Trophoblast cell (in vitro differentiated cells and primary cell): Measurements from ENCODE around the gene TULP3.

Experiments
- DNase-seq, 2 donors: peaks; one replicate each; pipeline ENCODE4 v3.0.0-alpha.2; 2016
- H2AFZ ChIP-seq: 2 replicates; pipeline ENCODE4 v1.6.1; 2013; ENCODE audit warnings: low read length, moderate library complexity, mild to moderate bottlenecking; ENCODE audit not compliant: insufficient read depth, poor library complexity
- H2AK5ac ChIP-seq: 2 replicates; pipeline ENCODE4 v1.6.1; 2013; ENCODE audit warnings: mild to moderate bottlenecking, low read length
- H2BK120ac ChIP-seq: 2 replicates; pipeline ENCODE4 v1.6.1; 2013; ENCODE audit warnings: low read length, mild to moderate bottlenecking, moderate library complexity; ENCODE audit not compliant: insufficient read depth, poor library complexity
- H2BK12ac ChIP-seq: 2 replicates; pipeline ENCODE4 v1.6.1; 2013; ENCODE audit warnings: mild to moderate bottlenecking, low read length, moderate library complexity
- H2BK5ac ChIP-seq: 2 replicates; pipeline ENCODE4 v1.6.1; 2013; ENCODE audit warnings: low read length, low read depth, moderate library complexity, mild to moderate bottlenecking; ENCODE audit not compliant: poor library complexity
- H3K14ac ChIP-seq: 2 replicates; pipeline ENCODE4 v1.6.1; 2013; ENCODE audit warnings: mild to moderate bottlenecking, low read length
- H3K18ac ChIP-seq: 2 replicates; pipeline ENCODE4 v1.6.1; 2013; ENCODE audit warnings: mild to moderate bottlenecking, low read length
- H3K23ac ChIP-seq: 2 replicates; pipeline ENCODE4 v1.6.1; 2013; ENCODE audit warnings: low read length
- H3K27ac ChIP-seq: 2 replicates; pipeline ENCODE4 v1.5.1; 2013; ENCODE audit warnings: low read depth, mild to moderate bottlenecking, inconsistent platforms, low read length, moderate library complexity
- H3K27me3 ChIP-seq: 2 replicates; pipeline ENCODE4 v1.6.1; 2013; ENCODE audit warnings: inconsistent platforms, mild to moderate bottlenecking, low read length, moderate library complexity; ENCODE audit not compliant: insufficient read depth
- H3K36me3 ChIP-seq, 2 experiments: 1 replicate in 1 of 2; 2 replicates in 1 of 2; pipeline ENCODE4 v1.6.1; 2013; ENCODE audit warnings: low read length in 2 of 2, mild to moderate bottlenecking in 2 of 2, moderate library complexity in 1 of 2; ENCODE audit not compliant: insufficient read depth in 2 of 2, control insufficient read depth in 1 of 2
- H3K4ac ChIP-seq: 2 replicates; pipeline ENCODE4 v1.6.1; 2013; ENCODE audit warnings: low read depth, mild to moderate bottlenecking, low read length, moderate library complexity
- H3K4me1 ChIP-seq, 2 experiments: 1 replicate in 1 of 2; 2 replicates in 1 of 2; pipeline ENCODE4 v1.6.1; 2013; ENCODE audit warnings: low read length in 2 of 2, mild to moderate bottlenecking in 2 of 2, moderate library complexity in 1 of 2; ENCODE audit not compliant: insufficient read depth in 2 of 2, control insufficient read depth in 1 of 2
- H3K4me2 ChIP-seq: 2 replicates; pipeline ENCODE4 v1.6.1; 2013; ENCODE audit warnings: inconsistent platforms, mild to moderate bottlenecking, low read length, moderate library complexity
- H3K4me3 ChIP-seq: 2 replicates; pipeline ENCODE4 v1.5.1; 2013; ENCODE audit warnings: mild to moderate bottlenecking, low read depth, low read length, inconsistent platforms
- H3K79me1 ChIP-seq: one replicate; pipeline ENCODE4 v1.6.1; 2013; ENCODE audit warnings: low read length
- H3K79me2 ChIP-seq: 2 replicates; pipeline ENCODE4 v1.6.1; 2013; ENCODE audit warnings: low read length, mild to moderate bottlenecking; ENCODE audit not compliant: control insufficient read depth, insufficient read depth, poor library complexity
- H3K9ac ChIP-seq: 2 replicates; pipeline ENCODE4 v1.6.1; 2013; ENCODE audit warnings: mild to moderate bottlenecking, low read length
- H3K9me3 ChIP-seq: 2 replicates; pipeline ENCODE4 v1.6.1; 2013; ENCODE audit warnings: low read depth, mild to moderate bottlenecking, control low read depth, inconsistent platforms, low read length; ENCODE audit not compliant: insufficient read depth
- H4K12ac ChIP-seq: 2 replicates; pipeline ENCODE4 v1.6.1; 2013; ENCODE audit warnings: low read depth, mild to moderate bottlenecking, low read length, moderate library complexity
- H4K8ac ChIP-seq: 2 replicates; pipeline ENCODE4 v1.6.1; 2013; ENCODE audit warnings: low read depth, mild to moderate bottlenecking, low read length, moderate library complexity
- H4K91ac ChIP-seq: one replicate; pipeline ENCODE4 v1.6.1; 2013; ENCODE audit warnings: low read depth, mild to moderate bottlenecking, low read length, moderate library complexity
- WGBS: extraction: QIAGEN DNeasy Blood & Tissue Kit; methylation state at CpG from one replicate; pipeline ENCODE4 v1.1.7; 2013; ENCODE audit warnings: missing lambda C conversion rate; ENCODE audit not compliant: insufficient read length, insufficient coverage; ENCODE audit errors: extremely low coverage; 5-methylcytosine and 5-hydroxymethylcytosine counted together

The TULP3 gene

GRCh38 chr12:2957816-2958431, 67.2 kb downstream of the TULP3 start:
- H4K91ac ChIP-seq: peak overlapping the region; percentile 56
- peak overlapping the region; percentile 8 for H3K9ac ChIP-seq
- H2AK5ac ChIP-seq: peak overlapping the region; percentile 25
- H3K14ac ChIP-seq: no peak overlapping the region
- H3K4me2 ChIP-seq: peak overlapping the region; percentile 84
- H3K79me2 ChIP-seq: peaks cover 11% of the 10 kb centered on the region
- H4K8ac ChIP-seq: peak overlapping the region; percentile 12
- no peak overlapping the region for H4K12ac ChIP-seq
- peaks cover 0 to 3% of the 10 kb centered on the region in 2 experiments for H3K36me3 ChIP-seq
- no peak overlapping the region for H3K23ac ChIP-seq
- H3K4me1 ChIP-seq: peaks cover 20% of the 10 kb centered on the region in 2 experiments
- H2BK5ac ChIP-seq: peak overlapping the region; percentile 11
- no peaks in the 10 kb centered on the region for H3K9me3 ChIP-seq
- H3K79me1 ChIP-seq: peaks cover 22% of the 10 kb centered on the region
- no peak overlapping the region for H2BK120ac ChIP-seq
- H2BK12ac ChIP-seq: no peak overlapping the region
- H3K4me3 ChIP-seq: peak overlapping the region; percentile 71
- WGBS: no CpG with 5 or more reads among the region's 11 CpGs
- DNase-seq: peak in 1 of 2 donors; percentile 29
- H3K27ac ChIP-seq: peak overlapping the region; percentile 93
- H3K18ac ChIP-seq: peak overlapping the region; percentile 15
- H2AFZ ChIP-seq: peak overlapping the region; percentile 34
- H3K4ac ChIP-seq: no peak overlapping the region
- no peaks in the 10 kb centered on the region for H3K27me3 ChIP-seq

DNA sequence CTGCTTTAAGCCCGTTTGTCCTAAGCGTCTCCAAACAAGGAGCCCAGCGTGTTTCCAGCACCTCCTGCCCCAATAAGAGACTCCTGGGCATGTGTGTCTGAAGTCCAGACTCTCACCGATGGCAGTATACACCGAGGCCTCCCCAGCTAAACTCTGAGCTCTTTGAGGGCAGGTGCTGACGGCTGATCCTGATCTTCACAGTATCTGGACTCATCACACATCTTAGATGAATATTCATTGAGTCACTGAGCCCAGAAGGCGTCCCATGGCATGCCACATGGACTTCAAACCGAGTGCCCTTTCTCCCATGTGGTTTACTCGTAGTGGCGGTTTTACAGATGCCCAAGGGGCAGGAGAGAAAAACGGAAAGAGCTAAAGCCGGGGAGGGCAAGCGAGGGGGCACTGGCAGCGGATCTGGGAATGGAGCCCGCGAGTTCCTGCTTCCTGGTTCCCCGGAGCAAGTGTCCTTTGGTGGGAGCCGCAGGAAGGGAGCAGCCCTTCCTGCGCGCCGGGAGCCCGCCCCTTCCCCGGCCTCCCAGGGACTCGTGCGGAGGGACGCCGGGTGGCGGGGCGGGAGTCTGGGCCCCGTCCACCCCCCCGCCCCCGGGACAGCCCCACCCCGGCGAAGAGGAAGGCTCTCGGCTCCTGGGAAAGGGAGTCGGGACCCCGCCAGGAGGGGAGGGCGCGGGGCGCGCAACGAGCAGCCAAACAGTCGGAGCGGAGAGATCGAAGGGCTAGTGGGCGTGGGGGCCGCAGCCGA, 67.9 kb downstream of the TULP3 start:
- Histone ChIP-seq H2AK5ac (no peak overlapping the region), H3K9ac (peak overlapping the region; percentile 8), H3K23ac (no peak overlapping the region), H2BK12ac (no peak overlapping the region), H2AFZ (peak overlapping the region; percentile 56), H3K79me1 (peaks cover 22% of the 10 kb centered on the region), H4K8ac (peak overlapping the region; percentile 67), H3K4me3 (peak overlapping the region; percentile 71), H2BK5ac (peak overlapping the region; percentile 55), H3K14ac (no peak overlapping the region), H3K4ac (no peak overlapping the region), H2BK120ac (peak overlapping the region; percentile 18), H3K36me3 (peaks cover 0 to 3% of the 10 kb centered on the region in 2 experiments), H3K9me3 (no peaks in the 10 kb centered on the region), H3K27me3 (no peaks in the 10 kb centered on the region), H4K91ac (peak overlapping the region; percentile 71), H3K18ac (peak overlapping the region; percentile 2), H3K27ac (peak overlapping the region; percentile 93), H3K4me1 (peaks cover 27% of the 10 kb centered on the region in 2 experiments), H3K79me2 (peaks cover 13% of the 10 kb centered on the region), H3K4me2 (peak overlapping the region; percentile 84), H4K12ac (peak overlapping the region; percentile 3)
- WGBS: no CpG with 5 or more reads among the region's 48 CpGs
- DNase-seq: peak; percentile 84 to 85

DNA sequence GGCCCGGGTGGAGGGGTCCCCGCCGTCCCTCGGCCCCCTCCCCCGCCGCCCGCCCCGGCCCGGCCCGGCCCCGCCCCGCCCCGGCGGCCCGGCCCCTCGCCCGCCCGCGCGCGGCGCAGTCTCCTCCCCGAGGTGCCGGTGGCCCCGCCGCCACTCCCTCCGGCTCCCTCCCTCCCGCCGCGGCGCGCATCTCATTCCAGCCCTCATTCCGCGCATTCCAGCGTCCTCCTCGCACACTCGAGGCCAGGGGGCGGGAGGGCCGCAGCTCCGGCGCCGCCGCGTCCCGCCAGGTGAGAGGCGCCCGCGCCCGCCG, 68.5 kb downstream of the TULP3 start, which contains the start of gene TEAD4:
TSS of gene TEAD4 (plus strand) at position 206 of the 313 bp plus-strand sequence.
- peak within 1 kb of the TSS; percentile 78 for H3K4ac ChIP-seq
- peak within 1 kb of the TSS; percentile 86 for H4K8ac ChIP-seq
- H3K23ac ChIP-seq: no peak within 1 kb of the TSS
- no CpG with 5 or more reads among the region's 50 CpGs for WGBS
- H4K12ac ChIP-seq: peak within 1 kb of the TSS; percentile 79
- H3K79me1 ChIP-seq: peaks cover 23% of the 10 kb centered on the region
- peaks cover 17% of the 10 kb centered on the region for H3K79me2 ChIP-seq
- peak within 1 kb of the TSS; percentile 84 for H2AFZ ChIP-seq
- peak within 1 kb of the TSS; percentile 93 for H2BK120ac ChIP-seq
- H3K9ac ChIP-seq: peak within 1 kb of the TSS; percentile 88
- no peaks in the 10 kb centered on the region for H3K27me3 ChIP-seq
- H3K14ac ChIP-seq: peak within 1 kb of the TSS; percentile 93
- peak within 1 kb of the TSS; percentile 99 for H3K27ac ChIP-seq
- peak within 1 kb of the TSS; percentile 90 for H3K18ac ChIP-seq
- peak within 1 kb of the TSS; percentile 71 for H2AK5ac ChIP-seq
- peak within 1 kb of the TSS; percentile 84 for H3K4me2 ChIP-seq
- H3K36me3 ChIP-seq: peaks cover 0 to 3% of the 10 kb centered on the region in 2 experiments
- peak within 1 kb of the TSS; percentile 78 for H2BK12ac ChIP-seq
- H3K4me3 ChIP-seq: peak within 1 kb of the TSS; percentile 82
- H3K4me1 ChIP-seq: peaks cover 32% of the 10 kb centered on the region in 2 experiments
- peak; percentile 76 to 87 for DNase-seq
- peak within 1 kb of the TSS; percentile 94 for H4K91ac ChIP-seq
- peak within 1 kb of the TSS; percentile 91 for H2BK5ac ChIP-seq
- H3K9me3 ChIP-seq: no peaks in the 10 kb centered on the region

DNA sequence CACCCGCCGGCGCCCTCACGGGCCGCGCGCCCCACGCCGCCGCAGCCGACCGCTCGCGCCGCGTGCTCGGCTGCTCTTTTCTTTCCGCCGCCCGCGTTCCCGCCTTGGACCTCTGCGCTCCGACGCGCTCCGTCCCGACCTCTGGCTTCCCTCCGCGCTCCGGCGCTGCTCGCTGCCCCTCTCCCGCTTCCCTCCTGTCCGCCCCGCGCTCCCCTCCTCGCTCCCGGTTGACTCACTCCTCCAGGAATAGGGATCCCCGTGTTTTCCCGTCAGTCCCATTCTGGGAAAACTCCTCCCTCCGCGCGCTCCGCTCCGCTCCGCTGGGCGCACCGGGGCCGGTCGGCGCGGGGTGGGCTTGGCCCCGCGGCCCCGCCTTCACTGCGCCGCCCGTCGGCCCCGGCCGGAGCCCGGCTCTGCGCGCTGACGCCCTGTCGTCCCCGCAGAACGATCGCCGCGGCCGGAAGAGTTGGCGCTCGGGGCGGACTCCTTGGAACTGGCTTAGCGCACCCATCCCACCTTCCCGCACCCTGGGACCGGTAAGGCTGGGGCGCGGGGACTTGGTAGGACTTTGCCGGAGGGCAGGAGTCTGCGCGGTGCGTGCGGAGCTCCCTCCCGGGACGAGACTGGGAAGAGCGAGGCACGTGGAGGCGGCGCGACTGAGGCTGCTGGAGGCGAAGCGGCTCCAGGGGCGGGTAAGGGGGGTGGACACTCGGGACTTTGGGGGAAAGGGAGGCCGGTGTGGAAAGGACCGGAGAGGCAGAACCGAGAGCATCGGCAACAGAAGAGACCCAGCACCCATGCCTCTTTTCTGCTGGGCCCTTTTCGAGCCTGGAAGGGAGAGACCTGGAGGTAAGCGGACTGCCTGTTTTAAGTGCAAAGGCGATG, 69.1 kb downstream of the TULP3 start:
- Histone ChIP-seq H2BK12ac (peak overlapping the region; percentile 78), H3K27me3 (no peaks in the 10 kb centered on the region), H3K4me2 (peak overlapping the region; percentile 64), H4K8ac (peak overlapping the region; percentile 86), H3K4me1 (peaks cover 33 to 34% of the 10 kb centered on the region in 2 experiments), H2BK5ac (peak overlapping the region; percentile 91), H3K4ac (peak overlapping the region; percentile 78), H3K23ac (no peak overlapping the region), H3K4me3 (peak overlapping the region; percentile 82), H3K79me1 (peaks cover 23% of the 10 kb centered on the region), H2AK5ac (peak overlapping the region; percentile 71), H3K27ac (peak overlapping the region; percentile 99), H3K14ac (peak overlapping the region; percentile 93), H3K9me3 (no peaks in the 10 kb centered on the region), H2BK120ac (peak overlapping the region; percentile 93), H3K18ac (peak overlapping the region; percentile 90), H3K79me2 (peaks cover 20% of the 10 kb centered on the region), H3K9ac (peak overlapping the region; percentile 88), H3K36me3 (peaks cover 2 to 3% of the 10 kb centered on the region in 2 experiments), H2AFZ (peak overlapping the region; percentile 84), H4K91ac (peak overlapping the region; percentile 94), H4K12ac (peak overlapping the region; percentile 79)
- no CpG with 5 or more reads among the region's 104 CpGs for WGBS
- DNase-seq: peak in 1 of 2 donors; percentile 59
